Measurements from ENCODE around the gene ZNF142.

- TF ChIP-seq, protein P1, sequence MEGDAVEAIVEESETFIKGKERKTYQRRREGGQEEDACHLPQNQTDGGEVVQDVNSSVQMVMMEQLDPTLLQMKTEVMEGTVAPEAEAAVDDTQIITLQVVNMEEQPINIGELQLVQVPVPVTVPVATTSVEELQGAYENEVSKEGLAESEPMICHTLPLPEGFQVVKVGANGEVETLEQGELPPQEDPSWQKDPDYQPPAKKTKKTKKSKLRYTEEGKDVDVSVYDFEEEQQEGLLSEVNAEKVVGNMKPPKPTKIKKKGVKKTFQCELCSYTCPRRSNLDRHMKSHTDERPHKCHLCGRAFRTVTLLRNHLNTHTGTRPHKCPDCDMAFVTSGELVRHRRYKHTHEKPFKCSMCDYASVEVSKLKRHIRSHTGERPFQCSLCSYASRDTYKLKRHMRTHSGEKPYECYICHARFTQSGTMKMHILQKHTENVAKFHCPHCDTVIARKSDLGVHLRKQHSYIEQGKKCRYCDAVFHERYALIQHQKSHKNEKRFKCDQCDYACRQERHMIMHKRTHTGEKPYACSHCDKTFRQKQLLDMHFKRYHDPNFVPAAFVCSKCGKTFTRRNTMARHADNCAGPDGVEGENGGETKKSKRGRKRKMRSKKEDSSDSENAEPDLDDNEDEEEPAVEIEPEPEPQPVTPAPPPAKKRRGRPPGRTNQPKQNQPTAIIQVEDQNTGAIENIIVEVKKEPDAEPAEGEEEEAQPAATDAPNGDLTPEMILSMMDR (IDR thresholded peaks at IDR 0.05 in 8 of 11, conservative IDR thresholded peaks at IDR 0.05 in 3 of 11), result no peak
- no peak for TF ChIP-seq POLR2A (IDR thresholded peaks at IDR 0.05)
- peak in 1 of 3 donors; percentile 38 for TF ChIP-seq POLR2AphosphoS5 (IDR thresholded peaks at IDR 0.05)
Observed at GRCh38 chr2:218663901-218664300, 4.5 kb upstream of the ZNF142 start.
